CD4-positive, alpha-beta T cell treated with Interferon alpha-2 for 1 hour (primary cell): ENCODE data around the gene ILRUN.
A peak's percentile ranks its signal among the peaks of the same experiment; 100 is the strongest.
"Not testable (repeated sequence)": the region's sequence is repeated elsewhere in the genome, so short reads cannot be mapped to it uniquely, and the experiment has no call there.

Experiments
- DNase-seq, 2 donors: peaks; one replicate each; pipeline ENCODE4 v3.0.0-alpha.2; 2020 to 2022

The ILRUN gene

DNA sequence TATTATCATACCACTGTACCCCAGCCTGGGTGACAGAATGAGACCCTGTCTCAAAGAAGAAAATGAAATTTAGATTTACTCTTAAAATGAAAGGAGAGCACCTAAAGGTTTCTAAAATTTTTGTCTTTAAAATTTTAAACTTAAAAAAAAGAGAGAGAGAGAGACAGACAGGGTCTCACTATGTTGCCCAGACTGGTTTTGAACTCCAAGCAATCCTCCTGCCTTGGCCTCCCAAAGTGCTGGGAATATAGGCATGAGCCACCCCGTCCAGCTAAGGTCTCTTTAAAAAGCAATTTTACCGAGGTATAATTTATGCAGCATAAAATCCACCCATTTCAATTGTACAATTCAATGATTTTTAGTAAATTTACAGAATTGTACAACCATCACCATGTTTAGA, 33.2 kb downstream of the ILRUN start:
- DNase-seq = no peak

DNA sequence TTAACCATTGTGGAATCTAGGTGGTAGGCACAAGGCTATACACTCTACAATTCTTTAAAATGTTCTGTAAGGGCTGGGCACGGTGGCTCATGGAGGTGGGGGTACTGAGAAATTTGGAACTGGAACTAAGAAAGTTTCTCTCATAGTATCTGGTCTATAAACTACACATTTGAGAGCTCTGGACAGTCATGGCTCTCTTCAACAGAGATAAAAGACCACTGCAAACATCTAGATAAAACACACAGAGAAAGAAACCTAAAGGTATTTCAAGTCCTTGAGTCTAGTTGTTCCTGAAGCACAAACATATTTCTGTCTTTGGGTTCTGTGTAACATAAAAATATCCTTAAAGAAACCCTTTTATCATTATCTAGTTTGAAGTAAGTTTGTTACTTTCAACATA, 35.2 kb downstream of the ILRUN start:
- DNase-seq = no peak

DNA sequence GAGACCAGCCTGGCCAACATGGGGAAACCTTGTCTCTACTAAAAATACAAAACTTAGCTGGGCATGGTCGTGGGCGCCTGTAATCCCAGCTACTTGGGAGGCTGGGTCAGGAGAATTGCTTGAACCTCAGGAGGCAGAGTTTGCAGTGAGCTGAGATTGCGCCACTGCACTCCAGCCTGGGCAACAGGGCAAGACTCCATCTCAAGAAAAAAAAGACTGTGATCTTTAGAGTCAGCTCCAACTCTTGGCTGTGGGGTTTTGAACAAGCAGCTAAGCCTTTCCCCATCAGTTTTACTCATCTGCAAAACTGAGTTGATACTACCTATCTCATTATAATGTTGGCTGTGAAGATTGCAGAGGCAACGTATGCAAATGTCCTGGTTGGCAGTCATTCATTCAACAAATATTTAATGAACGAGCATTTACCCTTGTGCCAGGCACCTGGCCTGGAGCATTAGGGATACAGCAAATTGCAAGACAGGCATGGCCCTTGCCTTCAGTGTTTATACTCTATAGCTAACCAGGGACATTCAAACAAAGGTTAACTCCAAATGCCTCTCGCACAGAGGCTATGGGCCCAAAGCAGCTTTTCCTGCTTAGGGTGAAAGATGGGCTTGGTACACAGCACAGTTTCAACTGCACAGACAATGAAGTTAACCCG, 37.8 kb downstream of the ILRUN start:
- DNase-seq = no peak

DNA sequence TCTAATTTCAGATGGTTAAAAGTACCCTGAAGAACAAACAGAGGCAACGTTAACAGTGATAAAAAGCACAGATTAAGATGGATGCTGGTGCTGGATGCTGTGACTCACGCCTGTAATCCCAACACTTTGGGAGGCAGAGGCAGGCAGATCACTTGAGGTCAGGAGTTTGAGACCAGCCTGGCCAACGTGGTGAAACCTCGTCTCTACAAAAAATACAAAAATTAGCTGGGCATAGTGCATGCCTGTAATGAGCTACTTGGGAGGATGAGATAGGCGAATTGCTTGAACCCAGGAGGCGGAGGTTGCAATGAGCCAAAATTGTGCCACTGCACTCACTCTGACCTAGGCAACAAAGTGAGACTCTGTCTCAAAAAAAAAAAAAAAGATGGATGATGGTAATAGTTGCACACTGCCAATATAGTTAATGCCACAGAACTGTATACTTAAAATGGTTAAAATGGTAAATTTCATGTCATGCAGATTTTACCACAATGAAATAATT, 38.5 kb downstream of the ILRUN start:
- not testable (repeated sequence) for DNase-seq

DNA sequence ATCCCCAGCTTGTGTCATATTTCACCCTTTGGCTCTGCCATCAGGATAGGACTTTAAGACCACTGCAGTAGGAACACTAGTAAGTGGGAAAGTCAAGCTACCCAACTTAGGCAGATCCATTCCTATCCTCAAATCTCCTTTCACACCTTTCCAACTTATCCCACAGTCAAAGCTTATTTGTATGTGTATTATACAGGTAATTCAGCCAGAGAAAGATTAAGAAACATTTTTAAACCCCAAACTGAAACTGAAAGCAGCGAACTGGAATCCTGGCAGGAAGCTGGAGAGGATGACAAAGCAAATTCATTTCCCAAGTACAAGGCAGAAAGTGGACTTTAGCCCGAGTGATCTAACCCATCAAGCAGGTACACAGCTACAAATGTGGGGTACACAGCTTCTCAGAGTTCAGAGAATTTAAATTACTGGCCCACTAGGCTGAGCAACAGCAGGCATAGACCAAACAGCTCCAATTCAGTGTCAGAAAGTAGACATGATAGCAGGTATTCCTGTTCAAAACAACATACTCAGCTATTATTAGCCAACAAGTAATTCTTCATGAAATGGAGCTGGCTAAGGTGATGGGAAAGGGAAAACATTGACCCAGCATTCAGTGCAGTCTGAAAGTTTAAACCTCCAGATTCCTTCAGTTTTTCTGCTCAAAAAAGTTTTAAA, 39.1 kb downstream of the ILRUN start:
- DNase-seq = peak in 1 of 2 donors; percentile 53

DNA sequence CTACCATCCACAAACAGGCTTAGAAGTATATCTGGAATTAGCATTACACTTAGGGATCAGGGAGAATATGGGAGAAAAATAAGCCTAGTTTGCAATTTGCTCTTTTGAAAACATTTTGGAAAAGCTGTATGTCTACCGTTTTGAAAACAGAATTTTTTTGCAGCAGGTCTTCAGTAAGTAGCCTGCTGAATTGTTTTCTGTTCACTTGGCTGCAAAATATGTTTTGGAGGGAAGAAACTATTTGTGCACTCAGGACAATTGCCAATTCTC, 39.6 kb downstream of the ILRUN start:
- no peak for DNase-seq

DNA sequence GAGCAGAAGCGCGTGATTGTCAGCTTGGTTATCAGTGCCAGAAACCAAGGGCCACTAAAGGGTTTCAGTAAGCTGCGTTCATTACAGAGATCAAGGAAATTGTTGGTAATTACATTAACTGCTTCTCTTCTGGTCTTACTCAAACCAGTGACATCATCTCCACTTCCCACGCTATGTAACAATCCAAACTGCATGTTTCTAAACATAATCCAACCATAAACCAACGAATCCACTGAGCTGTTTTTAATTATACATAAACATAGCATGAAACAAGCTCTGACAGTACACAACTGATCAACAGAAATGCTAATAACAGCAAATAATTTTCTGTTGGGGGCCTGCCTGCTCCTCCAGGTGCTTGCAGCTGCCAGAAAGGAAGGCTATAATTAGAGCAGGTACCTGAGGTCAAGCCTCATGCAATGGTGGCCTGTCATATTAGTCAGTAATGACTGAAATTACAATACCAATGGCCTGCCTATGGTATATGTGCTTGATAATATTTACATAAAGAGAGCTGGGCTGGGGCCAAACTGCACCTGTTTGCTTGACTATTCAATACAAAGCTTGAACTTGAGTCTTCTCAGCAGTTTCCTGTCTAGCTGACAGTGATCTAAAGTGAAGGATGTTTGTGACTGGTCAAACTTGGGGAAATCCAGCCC, 40.1 kb downstream of the ILRUN start:
- DNase-seq = peak in 1 of 2 donors; percentile 46

DNA sequence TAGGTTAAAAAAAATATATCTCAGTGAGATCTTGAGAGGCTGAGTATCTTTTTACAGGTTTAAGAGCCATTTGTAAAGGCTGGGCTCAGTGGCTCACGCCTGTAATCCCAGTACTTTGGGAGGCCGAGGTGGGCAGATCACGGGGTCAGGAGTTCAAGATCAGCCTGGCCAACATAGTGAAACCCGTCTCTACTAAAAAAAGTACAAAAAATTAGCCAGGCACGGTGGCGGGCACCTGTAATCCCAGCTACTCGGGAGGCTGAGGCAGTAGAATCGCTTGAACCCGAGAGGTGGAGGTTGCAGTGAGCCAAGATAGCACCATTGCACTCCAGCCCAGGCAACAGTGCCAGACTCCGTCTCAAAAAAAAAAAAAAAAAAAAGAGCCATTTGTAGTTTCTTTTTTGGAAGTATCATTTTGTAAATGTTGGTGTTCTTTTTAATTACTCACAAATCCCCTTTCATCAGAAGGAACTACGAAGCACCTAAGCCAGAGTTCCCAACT, 40.6 kb downstream of the ILRUN start:
- DNase-seq = not testable (repeated sequence)

DNA sequence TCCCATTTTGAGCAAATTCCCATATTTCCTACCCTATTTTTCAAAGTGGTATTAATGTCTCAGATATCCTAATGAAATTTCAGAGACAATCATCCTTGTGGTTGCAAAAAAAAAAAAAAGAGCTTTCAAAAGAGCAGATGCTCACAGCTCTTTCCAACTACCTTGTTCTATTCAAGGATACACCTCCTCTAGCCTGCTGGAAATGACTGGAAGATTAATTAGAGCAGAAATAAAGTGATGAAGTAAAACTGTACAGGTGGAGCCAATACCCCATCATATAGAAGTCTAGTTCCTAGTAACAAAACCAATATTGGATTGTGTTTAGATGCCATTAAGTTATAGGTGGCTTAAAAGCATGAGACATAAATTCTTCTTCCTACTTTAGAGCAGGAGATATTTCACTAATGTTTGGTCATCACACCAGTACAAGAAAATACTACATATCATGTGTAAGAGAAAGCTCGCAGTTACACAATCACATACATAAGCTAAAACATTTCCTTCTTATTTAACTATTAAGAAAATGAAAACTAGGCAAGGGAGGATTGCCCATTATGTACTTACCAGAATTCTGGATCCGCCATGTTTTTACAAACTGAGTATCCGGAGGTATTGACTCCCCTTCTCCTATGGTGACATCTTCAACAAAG, 42.4 kb downstream of the ILRUN start:
- no peak for DNase-seq

DNA sequence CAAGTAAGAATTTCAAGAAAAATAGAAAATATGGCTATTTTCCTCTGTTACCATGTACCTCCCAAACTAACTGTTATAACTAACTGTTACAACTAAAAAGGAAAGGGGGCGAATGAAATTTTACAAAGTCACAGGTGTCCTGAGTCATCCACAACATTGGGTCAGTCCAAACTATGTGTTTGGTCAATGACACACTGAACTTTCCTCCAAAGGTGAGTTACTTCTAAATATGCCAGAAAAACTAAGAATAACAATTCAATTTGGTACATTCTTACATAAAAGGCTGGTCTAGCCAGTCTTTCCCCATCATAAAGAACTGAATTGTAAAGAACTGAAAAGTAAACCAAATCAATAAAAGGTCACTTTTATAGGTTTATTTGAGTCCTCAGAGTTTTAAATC, 44.3 kb downstream of the ILRUN start:
- DNase-seq = no peak

DNA sequence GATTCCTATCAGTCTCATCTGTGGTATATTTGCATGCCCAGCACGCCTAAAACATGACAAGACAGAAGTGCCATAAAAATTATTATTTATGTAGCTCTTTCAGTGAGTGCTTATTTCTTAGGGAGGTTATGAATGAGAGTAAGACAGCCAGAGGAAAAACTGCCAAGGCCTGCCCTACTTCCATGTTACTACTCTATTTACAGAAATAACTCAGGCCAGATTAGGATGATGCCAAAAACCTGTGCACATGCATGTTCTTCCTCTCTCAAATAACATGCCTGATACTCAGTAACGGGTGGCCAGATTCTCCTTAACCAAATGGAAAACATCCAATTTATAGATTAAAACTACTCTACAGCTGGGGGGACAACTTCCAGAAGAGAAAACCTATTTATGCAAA, 45.7 kb downstream of the ILRUN start:
- DNase-seq = no peak

DNA sequence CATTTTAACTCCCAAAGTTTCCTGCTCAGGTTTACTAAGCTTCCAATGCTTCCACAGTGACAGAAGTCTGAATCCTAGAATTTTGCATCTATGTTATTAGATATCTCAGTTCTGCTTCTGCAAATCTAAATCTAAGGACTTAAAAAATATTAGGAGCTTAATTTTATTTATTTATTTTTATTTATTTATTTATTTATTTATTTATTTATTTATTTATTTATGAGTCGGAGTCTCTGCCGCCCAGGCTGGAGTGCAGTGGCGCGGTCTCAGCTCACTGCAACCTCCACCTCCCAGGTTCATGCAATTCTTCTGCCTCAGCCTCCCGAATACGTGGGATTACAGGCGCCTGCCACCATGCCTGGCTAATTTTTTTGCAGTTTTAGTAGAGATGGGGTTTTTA, 46.3 kb downstream of the ILRUN start:
- DNase-seq = not testable (repeated sequence)

DNA sequence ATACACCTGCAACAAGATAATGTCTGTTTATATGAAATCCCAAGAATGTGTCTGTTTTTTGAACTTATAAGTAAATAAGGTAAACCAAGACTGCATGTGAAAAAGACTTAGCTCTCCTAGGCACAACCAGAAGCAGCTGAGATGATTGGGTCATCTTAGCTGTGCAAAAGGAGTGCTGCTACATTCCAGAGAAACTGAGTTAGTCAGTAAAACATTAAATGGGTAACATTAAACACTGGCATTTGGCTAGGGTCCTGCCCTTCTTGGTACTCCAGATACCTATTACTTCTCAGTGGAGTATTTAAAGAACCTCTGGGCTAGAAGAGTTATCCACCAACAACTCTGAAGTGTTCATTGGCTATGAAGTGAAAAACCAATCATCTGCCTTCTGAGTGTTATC, 47.8 kb downstream of the ILRUN start:
- DNase-seq = no peak
